ENCODE results near the gene ASXL1.

- no peak for TF ChIP-seq EZH2 (IDR thresholded peaks at IDR 0.05)
- no peak for TF ChIP-seq FOXP2 (optimal IDR thresholded peaks at IDR 0.05; ENCODE audit: control extremely low read depth, extremely low read length, insufficient read depth)
Observed at GRCh38 chr20:32368323-32368722, 10.2 kb downstream of the ASXL1 start.
